Astrocyte of the spinal cord (primary cell): ENCODE results near the gene DRAM2.

Experiments
- DNase-seq: peaks from one replicate; pipeline ENCODE4 v3.0.0; 2011; ENCODE audit warnings: low read depth, low spot score
- H3K4me3 ChIP-seq: 2 replicates; pipeline ENCODE4 v1.5.1; 2011; ENCODE audit warnings: low read depth, mild to moderate bottlenecking, low read length, moderate library complexity
- CTCF ChIP-seq: IDR thresholded peaks from 2 replicates; pipeline ENCODE4 v1.5.1; 2012; ENCODE audit warnings: low read depth, mild to moderate bottlenecking, low read length, inconsistent platforms
- in situ Hi-C: cut with HindIII; loops from 2 replicates; pipeline ENCODE4 v1.10.0; 2017; ENCODE audit warnings: low sequenced_read_pairs

The DRAM2 gene

GRCh38 chr1:111161843-111162487 is 22.1 kb upstream of the DRAM2 start:
- DNase-seq, result no peak
- H3K4me3 ChIP-seq, result no peak overlapping the region
- no peak for TF ChIP-seq CTCF
- in situ Hi-C loops, result no loop called here

GRCh38 chr1:111157431-111157830 is 17.5 kb upstream of the DRAM2 start:
- TF ChIP-seq CTCF, result no peak
- in situ Hi-C loops, result no loop called here
- no peak for DNase-seq
- no peak overlapping the region for H3K4me3 ChIP-seq

GRCh38 chr1:111154021-111154999 is 14.4 kb upstream of the DRAM2 start:
- DNase-seq, result no peak
- no peak for TF ChIP-seq CTCF
- in situ Hi-C loops, result no loop called here
- no peak overlapping the region for H3K4me3 ChIP-seq

GRCh38 chr1:111151838-111152237 is 11.9 kb upstream of the DRAM2 start:
- in situ Hi-C loops, result no loop called here
- DNase-seq, result no peak
- no peak for TF ChIP-seq CTCF
- no peak overlapping the region for H3K4me3 ChIP-seq

- in situ Hi-C loops, result no loop called here
- no peak for DNase-seq
- no peak for TF ChIP-seq CTCF
- H3K4me3 ChIP-seq, result no peak overlapping the region
These were observed 8.5 kb upstream of the DRAM2 start for GRCh38 chr1:111148376-111148881.

GRCh38 chr1:111147948-111148347 is 8.1 kb upstream of the DRAM2 start:
- no peak for TF ChIP-seq CTCF
- H3K4me3 ChIP-seq, result no peak overlapping the region
- no peak for DNase-seq
- in situ Hi-C loops, result no loop called here
